ENCODE data around the gene SETDB1.

DNA sequence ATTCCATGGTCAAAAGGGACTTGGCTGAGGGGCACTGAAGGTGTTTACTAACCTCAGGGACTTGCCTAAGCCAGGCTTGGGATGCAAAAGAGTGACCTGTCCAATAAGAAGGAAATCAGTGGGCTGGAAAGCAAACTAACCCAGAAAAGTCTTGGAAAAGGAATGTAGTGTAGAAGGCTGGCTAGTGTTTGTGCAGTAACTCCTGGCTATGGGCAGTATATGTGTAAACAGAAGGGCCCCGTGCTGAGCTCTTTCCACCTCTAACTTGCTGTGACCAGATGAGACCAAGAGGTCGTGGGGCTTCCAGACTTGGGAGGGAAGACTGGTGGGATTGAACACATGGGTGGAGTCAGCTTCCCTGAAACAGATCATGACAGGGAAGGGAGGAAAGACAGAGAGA lies 76.4 kb downstream of the SETDB1 start:
- TF ChIP-seq FOXM1 (IDR thresholded peaks at IDR 0.05; ENCODE audit: borderline replicate concordance) (no peak), SP1 (IDR thresholded peaks at IDR 0.05) (no peak), NFRKB (IDR thresholded peaks at IDR 0.05) (no peak), ZNF384 (IDR thresholded peaks at IDR 0.05) (no peak), BHLHE40 (IDR thresholded peaks at IDR 0.05; ENCODE audit: borderline replicate concordance) (no peak)

All from HEK293T (cell line).